ENCODE measurements around the gene ATF7. TPM values are rescaled to one million over a fixed set of nuclear protein-coding genes. Genes with fewer than 3 reads are reported as not detected.

Gene ATF7
- total RNA-seq, 4 donors from 2014 or later, result 14.2 to 29.7 (median 26.8) TPM

GRCh38 chr12:53508534-53509170 is 117.5 kb downstream of the ATF7 start:
- no peaks in the 10 kb centered on the region for H3K9me3 ChIP-seq
- in situ Hi-C loops (cut with MboI; ENCODE audit: low pct_ligation_motif_present in 1 of 4, low pct_unique_long_range_greater_than_20kb in 1 of 4, low sequenced_read_pairs in 3 of 4) (loop anchor here in 1 of 4 donors (10.0 kb wide), 1 partner anchor 164 kb away; no protein-coding TSS in a partner anchor), intact Hi-C loops (cut with DNase I; ENCODE audit: low total_unique reads) (loop anchor here (2.0 to 10.0 kb wide), 2 partner anchors 20 to 164 kb away; no protein-coding TSS in a partner anchor)
- DNase-seq, result peak; percentile 91
- no peaks in the 10 kb centered on the region for H3K27me3 ChIP-seq
- 34 to 39% methylated on average over 6 to 7 of the region's 7 CpGs for WGBS, 2 donors (ENCODE audit: low coverage in 1 of 2)
- peak overlapping the region; percentile 22 to 60 (median 39) for H3K27ac ChIP-seq
- TF ChIP-seq CTCF (IDR thresholded peaks at IDR 0.05) (peak; percentile 87 to 96 (median 91)), POLR2A (IDR thresholded peaks at IDR 0.05) (no peak), POLR2AphosphoS5 (IDR thresholded peaks at IDR 0.05) (peak in 2 of 3 donors; percentile 22 to 31)
- no peak overlapping the region for H3K4me3 ChIP-seq
- H3K36me3 ChIP-seq, result peaks cover 0 to 22% (median under 1%) of the 10 kb centered on the region in 4 donors
- peaks cover 0 to 9% (median 0%) of the 10 kb centered on the region in 4 donors for H3K4me1 ChIP-seq

GRCh38 chr12:53507603-53507885 is 118.6 kb downstream of the ATF7 start:
- TF ChIP-seq EP300 (IDR thresholded peaks at IDR 0.05; ENCODE audit: low read depth), result no peak
- no peak for TF ChIP-seq CTCF (IDR thresholded peaks at IDR 0.05)
- TF ChIP-seq POLR2A (IDR thresholded peaks at IDR 0.05), result no peak
- no peak for TF ChIP-seq POLR2AphosphoS5 (IDR thresholded peaks at IDR 0.05)
- intact Hi-C loops (cut with DNase I; ENCODE audit: low total_unique reads) (loop anchor here (10.0 kb wide), 1 partner anchor 163 kb away; no protein-coding TSS in a partner anchor), in situ Hi-C loops (cut with MboI; ENCODE audit: low pct_ligation_motif_present in 1 of 4, low pct_unique_long_range_greater_than_20kb in 1 of 4, low sequenced_read_pairs in 3 of 4) (loop anchor here in 1 of 4 donors (10.0 kb wide), 1 partner anchor 163 kb away; no protein-coding TSS in a partner anchor)

GRCh38 chr12:53506881-53507602 is 119.1 kb downstream of the ATF7 start, which contains the start of gene NPFF:
NPFF (minus strand) TSS chr12:53507484; CDS start chr12:53507474, 10 bp downstream.
- intact Hi-C loops (cut with DNase I; ENCODE audit: low total_unique reads), result loop anchor here (10.0 kb wide), 1 partner anchor 162 kb away; no protein-coding TSS in a partner anchor
- 86 to 88% methylated on average over 2 to 9 of the region's 9 CpGs for WGBS, 2 donors (ENCODE audit: low coverage in 1 of 2)
- H3K36me3 ChIP-seq, result peaks cover 0 to 7% (median 0%) of the 10 kb centered on the region in 4 donors

More at GRCh38 chr12:53507603-53507885, 118.6 kb downstream of the ATF7 start:
- Histone ChIP-seq H3K27ac (no peak overlapping the region), H3K4me1 (peaks cover 0 to 9% (median 0%) of the 10 kb centered on the region in 4 donors), H3K36me3 (peaks cover 0 to 11% (median 0%) of the 10 kb centered on the region in 4 donors), H3K4me3 (no peak overlapping the region), H3K27me3 (no peaks in the 10 kb centered on the region), H3K9me3 (no peaks in the 10 kb centered on the region)
- no peak for DNase-seq
- WGBS, 2 donors (ENCODE audit: low coverage in 1 of 2), result 86 to 100% methylated on average over 1 to 4 of the region's 4 CpGs

More at GRCh38 chr12:53506881-53507602, 119.1 kb downstream of the ATF7 start, which contains the start of gene NPFF:
- Histone ChIP-seq H3K9me3 (no peaks in the 10 kb centered on the region), H3K4me3 (no peak within 1 kb of the TSS), H3K27me3 (no peaks in the 10 kb centered on the region), H3K27ac (no peak within 1 kb of the TSS), H3K4me1 (peaks cover 4 to 13% (median 4%) of the 10 kb centered on the region in 4 donors)
- no peak for DNase-seq
- in situ Hi-C loops (cut with MboI; ENCODE audit: low pct_ligation_motif_present in 1 of 4, low pct_unique_long_range_greater_than_20kb in 1 of 4, low sequenced_read_pairs in 3 of 4), result loop anchor here in 1 of 4 donors (10.0 kb wide), 1 partner anchor 162 kb away; no protein-coding TSS in a partner anchor
- TF ChIP-seq POLR2A (IDR thresholded peaks at IDR 0.05) (no peak), CTCF (IDR thresholded peaks at IDR 0.05) (no peak), EP300 (IDR thresholded peaks at IDR 0.05; ENCODE audit: low read depth) (no peak), POLR2AphosphoS5 (IDR thresholded peaks at IDR 0.05) (no peak)
